A375 (cell line): ENCODE measurements around the gene KCNAB3. TPM values are rescaled to one million over a fixed set of nuclear protein-coding genes. Genes with fewer than 3 reads are reported as not detected.

ENCODE experiments used
- small RNA-seq: library from RNA; depleted of rRNA; stranded (forward); fragments of <200 nt; gene quantifications from one replicate; pipeline ENCODE3, GENCODE V24; 2014
- total RNA-seq: library from RNA; depleted of rRNA; stranded (reverse); fragments of >200 nt; shearing (Covaris generic); gene quantifications from 2 replicates; pipeline ENCODE4 v1.2.3, GENCODE V29; 2014; rRNA removed

The KCNAB3 gene
- total RNA-seq = 2.0 and 4.4 TPM in 2 replicates

DNA sequence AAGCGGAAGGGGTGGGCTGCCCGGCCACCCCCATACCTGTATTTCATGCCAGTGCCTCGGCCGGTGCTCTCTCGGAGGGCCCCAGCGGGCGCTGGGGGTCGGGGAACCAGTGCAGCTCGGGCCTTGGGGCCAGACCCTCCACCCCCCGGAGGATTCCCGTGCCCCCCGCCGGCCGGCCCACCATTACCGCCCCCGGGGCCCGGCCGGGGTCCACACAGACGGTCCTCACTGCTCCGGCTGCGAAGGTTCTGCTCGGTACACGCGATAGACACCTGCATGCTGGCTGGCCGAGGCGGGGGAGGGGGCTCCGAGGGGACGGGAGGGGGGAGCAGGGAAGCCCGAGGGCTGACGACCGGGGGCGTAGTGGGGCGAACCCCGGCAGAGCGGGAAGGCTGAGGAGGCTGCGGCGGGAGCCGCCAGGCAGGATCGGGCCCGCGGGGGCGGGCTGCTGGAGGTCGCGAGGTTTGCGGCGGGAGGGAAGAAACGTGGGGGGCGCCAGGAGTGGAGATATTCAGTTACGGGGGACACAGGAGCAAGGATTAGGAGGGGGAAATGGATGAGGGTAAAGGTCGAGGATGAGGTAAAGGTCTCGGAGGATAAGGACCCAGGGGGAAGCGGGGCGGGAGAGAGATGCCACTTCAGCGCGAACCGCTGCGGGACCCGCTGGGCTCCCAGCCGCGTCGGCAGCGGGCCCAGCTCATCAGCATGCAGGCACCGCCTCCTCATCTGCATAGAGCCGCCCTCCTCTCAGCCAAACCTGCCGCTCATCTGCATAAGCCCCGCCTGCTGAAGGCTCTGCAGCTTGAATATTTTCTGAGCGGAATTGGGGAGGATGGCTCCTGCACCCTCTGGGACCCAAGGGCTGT, at the start of gene KCNAB3:
Gene KCNAB3 (minus strand): TSS at position 699 of the 866 bp plus-strand sequence. CDS start 421 bp downstream, at position 278.

GRCh38 chr17:7931709-7932482, 2.2 kb upstream of the KCNAB3 start, which contains the start of the genes CNTROB and TRAPPC1:
Gene CNTROB, plus strand, starts transcription at chr17:7932206. Its CDS starts 874 bp downstream, at chr17:7933080.
Gene TRAPPC1, minus strand, starts transcription at chr17:7931946. Its CDS starts 117 bp downstream, at chr17:7931829.

DNA sequence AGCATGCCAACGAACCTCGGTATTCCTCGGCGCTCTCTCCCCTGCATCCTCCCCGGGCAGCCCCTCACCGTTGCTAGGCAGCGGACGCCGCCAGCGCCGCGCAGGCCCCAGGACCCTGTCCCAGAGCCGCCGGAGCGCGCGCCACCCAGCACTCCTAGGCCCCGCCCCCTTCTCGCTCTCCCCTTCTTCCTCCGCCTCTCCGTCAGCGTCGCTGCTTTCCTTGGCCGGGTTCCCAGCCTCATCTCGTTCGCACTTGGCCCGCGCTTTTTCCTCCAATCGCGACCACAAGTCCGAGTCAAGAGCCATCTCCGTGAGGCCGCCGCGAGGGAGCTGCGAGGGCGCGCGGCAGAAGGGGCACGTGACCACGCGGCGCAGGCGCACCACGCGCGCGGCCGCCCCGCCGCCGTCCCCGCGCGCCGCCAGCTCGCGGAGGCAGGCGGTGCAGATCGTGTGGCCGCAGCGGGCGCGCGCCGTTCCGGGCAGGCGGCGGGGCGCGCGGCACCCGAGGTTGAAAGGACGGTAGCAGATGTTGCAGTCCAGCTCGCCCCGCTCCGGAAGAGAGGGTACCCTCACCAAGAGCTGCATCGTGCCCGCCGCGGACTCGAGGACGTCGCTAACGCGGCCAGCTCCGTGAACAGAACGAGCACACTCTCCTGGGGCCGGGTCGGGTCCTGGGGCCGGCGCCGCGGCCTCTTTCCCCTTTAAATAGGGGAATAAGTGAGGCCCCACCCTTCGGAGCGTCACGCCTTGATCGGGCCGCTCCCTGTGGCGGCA, 13.9 kb downstream of the KCNAB3 start, which contains the start of gene RNF227:
Gene RNF227 (minus strand): TSS at position 679 of the 774 bp plus-strand sequence. CDS start 94 bp downstream, at position 585.

GRCh38 chr17:7888184-7888920, 41.3 kb downstream of the KCNAB3 start, which contains the start of gene CHD3:
Gene CHD3, plus strand, starts transcription at chr17:7888789. Its CDS starts 212 bp downstream, at chr17:7889001.

Small RNA genes lying within 50 kb of the gene (small RNA-seq; reads per million reads assigned to genes)
- gene SCARNA21 = 61.9 reads per million, percentile 95 among the genes with 10 or more reads in this experiment

Other genes with a start within 250 kb of the KCNAB3 start
- 40.1 and 41.7 TPM in 2 replicates for gene TP53, start 242.4 kb downstream of the KCNAB3 start, total RNA-seq
- 10.4 and 22.0 TPM in 2 replicates for gene WRAP53, start 241.4 kb downstream of the KCNAB3 start, total RNA-seq
- gene EFNB3, start 224.7 kb downstream of the KCNAB3 start, total RNA-seq = 2.6 and 3.1 TPM in 2 replicates
- gene DNAH2, start 212.1 kb downstream of the KCNAB3 start, total RNA-seq = 4.2 and 8.5 TPM in 2 replicates
- 38.3 and 73.9 TPM in 2 replicates for gene KDM6B, start 95.6 kb downstream of the KCNAB3 start, total RNA-seq
- gene TMEM88, start 74.8 kb downstream of the KCNAB3 start, total RNA-seq = 1.4 TPM in 1 of 2 replicates, not detected in the other
- gene NAA38, start 72.3 kb downstream of the KCNAB3 start, total RNA-seq = 159 and 172 TPM in 2 replicates
- 9.3 and 11.5 TPM in 2 replicates for gene CYB5D1, start 71.9 kb downstream of the KCNAB3 start, total RNA-seq
- gene CHD3, start 41.1 kb downstream of the KCNAB3 start, total RNA-seq = 77.9 and 83.9 TPM in 2 replicates
- gene RNF227, start 13.6 kb downstream of the KCNAB3 start, total RNA-seq = 3.0 and 4.1 TPM in 2 replicates
- 38.9 and 39.0 TPM in 2 replicates for gene TRAPPC1, start 2.1 kb upstream of the KCNAB3 start, total RNA-seq
- gene CNTROB, start 2.4 kb upstream of the KCNAB3 start, total RNA-seq = 22.0 and 34.0 TPM in 2 replicates
- gene GUCY2D, start 72.8 kb upstream of the KCNAB3 start, total RNA-seq = not detected in 2 replicates
- 0.26 and 0.32 TPM in 2 replicates for gene ALOX15B, start 109.2 kb upstream of the KCNAB3 start, total RNA-seq
- gene ALOX12B, start 157.9 kb upstream of the KCNAB3 start, total RNA-seq = 0.19 and 0.94 TPM in 2 replicates
- gene ALOXE3, start 188.7 kb upstream of the KCNAB3 start, total RNA-seq = not detected in 2 replicates
- 0.91 and 1.2 TPM in 2 replicates for gene HES7, start 194.2 kb upstream of the KCNAB3 start, total RNA-seq
- 27.1 and 44.5 TPM in 2 replicates for gene PER1, start 222.5 kb upstream of the KCNAB3 start, total RNA-seq
- gene VAMP2, start 233.1 kb upstream of the KCNAB3 start, total RNA-seq = 9.0 and 10.5 TPM in 2 replicates
- 22.0 and 23.0 TPM in 2 replicates for gene TMEM107, start 246.5 kb upstream of the KCNAB3 start, total RNA-seq